Mammary epithelial cell (primary cell): Measurements from ENCODE around the gene STON2.

Experiments used
- CTCF ChIP-seq, 2 donors: IDR thresholded peaks in 1 of 2; conservative IDR thresholded peaks in 1 of 2; 2 replicates each; pipeline ENCODE4 v1.5.1; 2011 to 2012; ENCODE audit warnings: inconsistent platforms in 2 of 2, low read length in 2 of 2, mild to moderate bottlenecking in 2 of 2, control low read depth in 1 of 2, low read depth in 1 of 2; ENCODE audit not compliant: insufficient read depth in 1 of 2; ENCODE audit errors: extremely low read depth in 1 of 2
- EZH2 ChIP-seq: IDR thresholded peaks from 2 replicates; pipeline ENCODE4 v1.6.1; 2012; ENCODE audit warnings: low read length, inconsistent platforms, borderline replicate concordance

DNA sequence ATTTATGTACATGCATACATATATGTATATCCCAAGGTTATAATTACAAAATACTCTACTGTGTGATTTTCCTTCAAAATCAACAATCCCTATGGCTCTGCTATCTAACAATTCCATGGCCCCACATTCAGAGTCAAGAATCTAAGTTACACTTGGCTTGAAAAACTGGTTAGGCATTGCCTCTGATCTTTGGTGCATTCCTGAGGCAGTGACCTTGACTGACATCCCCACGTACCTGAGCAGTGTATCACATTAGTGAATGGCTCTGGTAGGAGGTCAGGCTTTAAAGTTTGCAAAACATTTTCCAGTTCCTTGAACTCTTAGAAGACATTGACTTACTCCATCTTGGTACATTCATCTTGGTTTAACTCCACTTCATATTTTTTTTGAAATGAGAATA is 8.5 kb upstream of the STON2 start:
- TF ChIP-seq EZH2, result no peak
- TF ChIP-seq CTCF (conservative IDR thresholded peaks at IDR 0.05 in 1 of 2, IDR thresholded peaks at IDR 0.05 in 1 of 2; ENCODE audit: extremely low read depth in 1 of 2, insufficient read depth in 1 of 2, low read depth in 1 of 2, low read length in 2 of 2), result no peak
